ENCODE data around the gene ACOT7.

GRCh38 chr1:6414443-6414844 is 20.9 kb upstream of the ACOT7 start:
- TF ChIP-seq CTCF (IDR thresholded peaks at IDR 0.05) (peak in 4 of 5 experiments; percentile 13 to 30 (median 30)), POLR2A (IDR thresholded peaks at IDR 0.05) (no peak), POLR2AphosphoS5 (IDR thresholded peaks at IDR 0.05) (no peak), EP300 (IDR thresholded peaks at IDR 0.05; ENCODE audit: low read depth) (no peak)

Measured in transverse colon (tissue), 4 donors.